ENCODE data around the gene PCSK6. TPM values are rescaled to one million over a fixed set of nuclear protein-coding genes. Genes with fewer than 3 reads are reported as not detected.

Gene PCSK6
- total and polyA plus RNA-seq, 2 donors from 2014 or later = 3.8 to 7.3 TPM

- Histone ChIP-seq H3K9ac (ENCODE audit: low read length in 3 of 3) (no peak overlapping the region), H3K27ac (ENCODE audit: low read depth in 2 of 2, low read length in 2 of 2) (no peak overlapping the region), H3K9me3 (ENCODE audit: control insufficient read depth in 2 of 3, insufficient read depth in 1 of 3, low read length in 3 of 3) (no peaks in the 10 kb centered on the region), H3K36me3 (ENCODE audit: control insufficient read depth in 2 of 3, insufficient read depth in 3 of 3, low read length in 3 of 3) (no peaks in the 10 kb centered on the region), H3K4me1 (ENCODE audit: control insufficient read depth in 2 of 3, insufficient read depth in 2 of 3, low read depth in 1 of 3, low read length in 3 of 3) (no peaks in the 10 kb centered on the region), H3K27me3 (ENCODE audit: control insufficient read depth, insufficient read depth, low read length) (no peaks in the 10 kb centered on the region), H3K4me3 (ENCODE audit: low read length in 3 of 3) (no peak overlapping the region)
- intact Hi-C loops (cut with DNase I) = no loop called here
- FAIRE-seq (no peak), DNase-seq (no peak)
- TF ChIP-seq CTCF (IDR thresholded peaks at IDR 0.05; ENCODE audit: borderline replicate concordance, extremely low read depth, insufficient read depth) = no peak
Measured at GRCh38 chr15:101413239-101413638, 76.3 kb downstream of the PCSK6 start.

GRCh38 chr15:101411581-101411980 lies 77.9 kb downstream of the PCSK6 start:
- Histone ChIP-seq H3K4me1 (ENCODE audit: control insufficient read depth in 2 of 3, insufficient read depth in 2 of 3, low read depth in 1 of 3, low read length in 3 of 3) (no peaks in the 10 kb centered on the region), H3K9ac (ENCODE audit: low read length in 3 of 3) (no peak overlapping the region), H3K27me3 (ENCODE audit: control insufficient read depth, insufficient read depth, low read length) (no peaks in the 10 kb centered on the region), H3K9me3 (ENCODE audit: control insufficient read depth in 2 of 3, insufficient read depth in 1 of 3, low read length in 3 of 3) (no peaks in the 10 kb centered on the region), H3K4me3 (ENCODE audit: low read length in 3 of 3) (no peak overlapping the region), H3K27ac (ENCODE audit: low read depth in 2 of 2, low read length in 2 of 2) (no peak overlapping the region), H3K36me3 (ENCODE audit: control insufficient read depth in 2 of 3, insufficient read depth in 3 of 3, low read length in 3 of 3) (no peaks in the 10 kb centered on the region)
- FAIRE-seq (no peak), DNase-seq (no peak)
- intact Hi-C loops (cut with DNase I) = no loop called here
- TF ChIP-seq CTCF (IDR thresholded peaks at IDR 0.05; ENCODE audit: borderline replicate concordance, extremely low read depth, insufficient read depth) = no peak

- DNase-seq (no peak), FAIRE-seq (no peak)
- no peaks in the 10 kb centered on the region for H3K4me1 ChIP-seq (ENCODE audit: control insufficient read depth in 2 of 3, insufficient read depth in 2 of 3, low read depth in 1 of 3, low read length in 3 of 3)
- H3K9me3 ChIP-seq (ENCODE audit: control insufficient read depth in 2 of 3, insufficient read depth in 1 of 3, low read length in 3 of 3) = no peaks in the 10 kb centered on the region
- H3K9ac ChIP-seq (ENCODE audit: low read length in 3 of 3) = no peak overlapping the region
- no peak overlapping the region for H3K4me3 ChIP-seq (ENCODE audit: low read length in 3 of 3)
- no peak for TF ChIP-seq CTCF (IDR thresholded peaks at IDR 0.05; ENCODE audit: borderline replicate concordance, extremely low read depth, insufficient read depth)
- no peaks in the 10 kb centered on the region for H3K36me3 ChIP-seq (ENCODE audit: control insufficient read depth in 2 of 3, insufficient read depth in 3 of 3, low read length in 3 of 3)
- intact Hi-C loops (cut with DNase I) = no loop called here
- no peak overlapping the region for H3K27ac ChIP-seq (ENCODE audit: low read depth in 2 of 2, low read length in 2 of 2)
- no peaks in the 10 kb centered on the region for H3K27me3 ChIP-seq (ENCODE audit: control insufficient read depth, insufficient read depth, low read length)
Measured at GRCh38 chr15:101411085-101411484, 78.4 kb downstream of the PCSK6 start.

DNA sequence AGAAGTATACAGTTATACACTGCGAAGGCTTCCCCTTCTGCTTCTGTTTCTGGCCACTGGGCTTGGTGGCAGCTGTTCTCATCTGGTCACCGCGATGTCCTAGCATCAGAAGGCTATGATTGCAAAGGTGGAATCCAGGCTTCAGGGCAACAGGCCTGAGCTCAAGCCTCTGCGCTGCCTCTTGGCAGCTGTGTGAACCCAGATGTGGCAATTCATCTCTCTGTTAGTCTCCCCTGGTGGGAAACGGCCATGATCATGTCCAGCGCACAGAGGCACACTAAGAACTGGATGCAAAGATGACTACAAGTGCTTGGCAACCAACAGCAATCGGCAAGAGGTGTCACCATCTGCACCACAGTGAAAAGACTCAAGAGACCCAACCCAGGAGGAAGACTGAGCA lies 78.9 kb downstream of the PCSK6 start:
- intact Hi-C loops (cut with DNase I) = no loop called here
- Histone ChIP-seq H3K4me1 (ENCODE audit: control insufficient read depth in 2 of 3, insufficient read depth in 2 of 3, low read depth in 1 of 3, low read length in 3 of 3) (no peaks in the 10 kb centered on the region), H3K9ac (ENCODE audit: low read length in 3 of 3) (no peak overlapping the region), H3K27ac (ENCODE audit: low read depth in 2 of 2, low read length in 2 of 2) (no peak overlapping the region), H3K9me3 (ENCODE audit: control insufficient read depth in 2 of 3, insufficient read depth in 1 of 3, low read length in 3 of 3) (no peaks in the 10 kb centered on the region), H3K27me3 (ENCODE audit: control insufficient read depth, insufficient read depth, low read length) (no peaks in the 10 kb centered on the region), H3K4me3 (ENCODE audit: low read length in 3 of 3) (no peak overlapping the region), H3K36me3 (ENCODE audit: control insufficient read depth in 2 of 3, insufficient read depth in 3 of 3, low read length in 3 of 3) (no peaks in the 10 kb centered on the region)
- DNase-seq = no peak
- TF ChIP-seq CTCF (IDR thresholded peaks at IDR 0.05; ENCODE audit: borderline replicate concordance, extremely low read depth, insufficient read depth) = no peak
- FAIRE-seq = no peak
